HEK293 (cell line): ENCODE results near the gene DUS3L.
A peak's percentile ranks its signal among the peaks of the same experiment; 100 is the strongest.

Experiments used
- CTCF ChIA-PET: fragments of 350-600 bp; formaldehyde crosslinking; extraction: SDS; loops from one replicate; lab custom pipeline; 2021; ENCODE audit warnings: antibody characterized with exemption; lab: Yijun Ruan, JAX
- POLR2A ChIA-PET: fragments of 300-600 bp; formaldehyde crosslinking; extraction: SDS; loops from one replicate; lab custom pipeline; 2020; ENCODE audit warnings: antibody characterized with exemption, inconsistent platforms; lab: Yijun Ruan, JAX
- H3K27ac ChIP-seq: fragments of 200-500 bp; sonication (Bioruptor generic); 2 replicates; pipeline ENCODE4 v1.5.1; 2014; ENCODE audit warnings: low read depth, low read length, control low read depth, inconsistent platforms; ENCODE audit errors: extremely low read depth
- H3K36me3 ChIP-seq, 2 experiments: fragments of 200-500 bp in 1 of 2; sonication (Bioruptor generic) in 1 of 2; 1 replicate in 1 of 2; 2 replicates in 1 of 2; pipeline ENCODE4 v1.5.1; 2014 to 2017; ENCODE audit warnings: inconsistent platforms in 2 of 2, low read length in 2 of 2; ENCODE audit not compliant: control insufficient read depth in 2 of 2, insufficient read depth in 1 of 2
- H3K4me1 ChIP-seq: fragments of 200-500 bp; sonication (Bioruptor generic); 2 replicates; pipeline ENCODE4 v1.5.1; 2014; ENCODE audit warnings: mild to moderate bottlenecking, low read length, inconsistent platforms; ENCODE audit not compliant: control insufficient read depth, insufficient read depth
- H3K4me3 ChIP-seq: 2 replicates; pipeline ENCODE4 v1.5.1; 2011; ENCODE audit warnings: low read depth, mild to moderate bottlenecking, control low read depth, low read length, moderate library complexity
- H3K9me3 ChIP-seq: fragments of 200-500 bp; sonication (Bioruptor generic); 2 replicates; pipeline ENCODE4 v1.5.1; 2014; ENCODE audit warnings: low read depth, low read length, inconsistent platforms; ENCODE audit not compliant: control insufficient read depth, insufficient read depth
- EGR2 ChIP-seq: fragments of 450-650 bp; formaldehyde crosslinking; IDR thresholded peaks from 2 replicates; pipeline ENCODE4 v1.5.1; 2016; ENCODE audit warnings: low read depth, missing biosample characterization, missing genetic modification characterization
- GFI1B ChIP-seq: fragments of 450-650 bp; formaldehyde crosslinking; IDR thresholded peaks from 2 replicates; pipeline ENCODE4 v1.5.1; 2016; ENCODE audit warnings: missing biosample characterization, missing genetic modification characterization
- KLF7 ChIP-seq: fragments of 450-650 bp; formaldehyde crosslinking; IDR thresholded peaks from 2 replicates; pipeline ENCODE4 v1.5.1; 2016; ENCODE audit warnings: missing biosample characterization, missing genetic modification characterization, borderline replicate concordance
- PBX3 ChIP-seq: sonication (generic); formaldehyde crosslinking; IDR thresholded peaks from 2 replicates; pipeline ENCODE4 v1.8.1; 2022; ENCODE audit warnings: mild to moderate bottlenecking, moderate library complexity, missing genetic modification reagents
- PRDM4 ChIP-seq: fragments of 450-650 bp; formaldehyde crosslinking; IDR thresholded peaks from 2 replicates; pipeline ENCODE4 v1.5.1; 2017; ENCODE audit warnings: missing biosample characterization, missing genetic modification characterization
- REST ChIP-seq: fragments of 450-650 bp; formaldehyde crosslinking; IDR thresholded peaks from 2 replicates; pipeline ENCODE4 v1.5.1; 2016; ENCODE audit warnings: missing biosample characterization, missing genetic modification characterization
- WT1 ChIP-seq: fragments of 450-650 bp; formaldehyde crosslinking; IDR thresholded peaks from 2 replicates; pipeline ENCODE4 v1.5.1; 2016; ENCODE audit warnings: missing biosample characterization, missing genetic modification characterization
- ZFP69B ChIP-seq: fragments of 450-650 bp; formaldehyde crosslinking; IDR thresholded peaks from 2 replicates; pipeline ENCODE4 v1.5.1; 2016; ENCODE audit warnings: missing biosample characterization, missing genetic modification characterization
- ZNF121 ChIP-seq: fragments of 450-650 bp; formaldehyde crosslinking; IDR thresholded peaks from 2 replicates; pipeline ENCODE4 v1.5.1; 2016; ENCODE audit warnings: missing biosample characterization, missing genetic modification characterization
- ZNF155 ChIP-seq: fragments of 450-650 bp; formaldehyde crosslinking; IDR thresholded peaks from 2 replicates; pipeline ENCODE4 v1.5.1; 2016; ENCODE audit warnings: missing biosample characterization, missing genetic modification characterization
- ZNF274 ChIP-seq, 2 experiments: fragments of 200-500 bp in 1 of 2; fragments of 450-650 bp in 1 of 2; sonication (Bioruptor generic) in 1 of 2; formaldehyde crosslinking in 1 of 2; IDR thresholded peaks; 2 replicates each; pipeline versions ENCODE4 v1.5.1 to v1.6.1; 2014 to 2016; ENCODE audit warnings: borderline replicate concordance in 1 of 2, inconsistent platforms in 1 of 2, low read length in 1 of 2, missing biosample characterization in 1 of 2, missing genetic modification characterization in 1 of 2
- ZNF324 ChIP-seq: fragments of 450-650 bp; formaldehyde crosslinking; IDR thresholded peaks from 2 replicates; pipeline ENCODE4 v1.5.1; 2016; ENCODE audit warnings: missing biosample characterization, missing genetic modification characterization
- ZNF37A ChIP-seq: fragments of 450-650 bp; IDR thresholded peaks from 2 replicates; pipeline ENCODE4 v1.5.1; 2018; ENCODE audit warnings: missing biosample characterization, missing genetic modification characterization
- ZNF391 ChIP-seq: fragments of 450-650 bp; formaldehyde crosslinking; IDR thresholded peaks from 2 replicates; pipeline ENCODE4 v1.5.1; 2016; ENCODE audit warnings: low read depth, missing biosample characterization, missing genetic modification characterization, borderline replicate concordance
- ZNF426 ChIP-seq: fragments of 450-650 bp; formaldehyde crosslinking; IDR thresholded peaks from 2 replicates; pipeline ENCODE4 v1.5.1; 2017; ENCODE audit warnings: missing biosample characterization, missing genetic modification characterization, mild to moderate bottlenecking, inconsistent platforms, moderate library complexity
- ZNF580 ChIP-seq: fragments of 450-650 bp; formaldehyde crosslinking; IDR thresholded peaks from 2 replicates; pipeline ENCODE4 v1.5.1; 2016; ENCODE audit warnings: missing biosample characterization, missing genetic modification characterization
- ZNF623 ChIP-seq: fragments of 450-650 bp; formaldehyde crosslinking; IDR thresholded peaks from 2 replicates; pipeline ENCODE4 v1.5.1; 2016; ENCODE audit warnings: missing biosample characterization, missing genetic modification characterization
- ZNF660 ChIP-seq: fragments of 450-650 bp; IDR thresholded peaks from 2 replicates; pipeline ENCODE4 v1.5.1; 2018; ENCODE audit warnings: missing biosample characterization, mild to moderate bottlenecking, missing genetic modification characterization
- ZNF704 ChIP-seq: fragments of 450-650 bp; formaldehyde crosslinking; IDR thresholded peaks from 2 replicates; pipeline ENCODE4 v1.5.1; 2016; ENCODE audit warnings: missing biosample characterization, missing genetic modification characterization
- ZNF707 ChIP-seq: fragments of 450-650 bp; formaldehyde crosslinking; IDR thresholded peaks from 2 replicates; pipeline ENCODE4 v1.5.1; 2016; ENCODE audit warnings: missing biosample characterization, missing genetic modification characterization
- ZSCAN30 ChIP-seq: fragments of 450-650 bp; IDR thresholded peaks from 2 replicates; pipeline ENCODE4 v1.5.1; 2018; ENCODE audit warnings: missing biosample characterization, mild to moderate bottlenecking, missing genetic modification characterization, moderate library complexity
- TF ChIP-seq, protein P1 (sequence below): fragments of 450-650 bp; formaldehyde crosslinking; IDR thresholded peaks from 2 replicates; pipeline ENCODE4 v1.5.1; 2016; ENCODE audit warnings: missing biosample characterization, missing genetic modification characterization
- TF ChIP-seq, protein P2 (sequence below): fragments of 450-650 bp; formaldehyde crosslinking; IDR thresholded peaks from 2 replicates; pipeline ENCODE4 v1.5.1; 2016; ENCODE audit warnings: missing biosample characterization, missing genetic modification characterization

DUS3L gene

GRCh38 chr19:5827891-5828660 is 37.1 kb upstream of the DUS3L start:
- Histone ChIP-seq H3K36me3 (no peaks in the 10 kb centered on the region), H3K27ac (peak overlapping the region; percentile 59; the same call in 1 of the 2 replicates), H3K4me3 (peak overlapping the region; percentile 34), H3K4me1 (peaks cover 6% of the 10 kb centered on the region), H3K9me3 (no peaks in the 10 kb centered on the region)
- CTCF ChIA-PET = interaction anchor here (0.6 to 3.2 kb wide), 9 partner anchors 13 to 912 kb away, joined by 3 to 27 read pairs (median 4); partner anchors contain the start of gene NRTN
- POLR2A ChIA-PET = interaction anchor here (0.5 to 2.6 kb wide), 15 partner anchors 11 to 543 kb away, joined by 3 to 35 read pairs (median 3); partner anchors contain the start of genes FUT6, NDUFA11, NRTN and RANBP3
- TF ChIP-seq PBX3 (CRISPR knock-in tag) = 0 out of 2 replicates have a peak, but pooled peaks have one; percentile 60
- TF ChIP-seq, protein P1, sequence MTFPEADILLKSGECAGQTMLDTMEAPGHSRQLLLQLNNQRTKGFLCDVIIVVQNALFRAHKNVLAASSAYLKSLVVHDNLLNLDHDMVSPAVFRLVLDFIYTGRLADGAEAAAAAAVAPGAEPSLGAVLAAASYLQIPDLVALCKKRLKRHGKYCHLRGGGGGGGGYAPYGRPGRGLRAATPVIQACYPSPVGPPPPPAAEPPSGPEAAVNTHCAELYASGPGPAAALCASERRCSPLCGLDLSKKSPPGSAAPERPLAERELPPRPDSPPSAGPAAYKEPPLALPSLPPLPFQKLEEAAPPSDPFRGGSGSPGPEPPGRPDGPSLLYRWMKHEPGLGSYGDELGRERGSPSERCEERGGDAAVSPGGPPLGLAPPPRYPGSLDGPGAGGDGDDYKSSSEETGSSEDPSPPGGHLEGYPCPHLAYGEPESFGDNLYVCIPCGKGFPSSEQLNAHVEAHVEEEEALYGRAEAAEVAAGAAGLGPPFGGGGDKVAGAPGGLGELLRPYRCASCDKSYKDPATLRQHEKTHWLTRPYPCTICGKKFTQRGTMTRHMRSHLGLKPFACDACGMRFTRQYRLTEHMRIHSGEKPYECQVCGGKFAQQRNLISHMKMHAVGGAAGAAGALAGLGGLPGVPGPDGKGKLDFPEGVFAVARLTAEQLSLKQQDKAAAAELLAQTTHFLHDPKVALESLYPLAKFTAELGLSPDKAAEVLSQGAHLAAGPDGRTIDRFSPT (tag by site-specific recombination) = peak; percentile 92
- no peak for TF ChIP-seq ZNF37A (tag by site-specific recombination)
- TF ChIP-seq EGR2 = peak; percentile 72
- 0 out of 2 replicates have a peak, but pooled peaks have one; percentile 19 for TF ChIP-seq ZNF623
- no peak for TF ChIP-seq KLF7
- TF ChIP-seq ZNF121 (tag by site-specific recombination) = peak; percentile 72
- no peak for TF ChIP-seq ZNF155
- TF ChIP-seq GFI1B = no peak
- TF ChIP-seq ZNF660 (tag by site-specific recombination) = no peak; the same call in 1 of the 2 replicates
- TF ChIP-seq ZNF704 (tag by site-specific recombination) = no peak
- peak; percentile 92 for TF ChIP-seq ZFP69B (tag by site-specific recombination)
- peak; percentile 61 for TF ChIP-seq WT1 (tag by site-specific recombination)
- TF ChIP-seq, protein P2, sequence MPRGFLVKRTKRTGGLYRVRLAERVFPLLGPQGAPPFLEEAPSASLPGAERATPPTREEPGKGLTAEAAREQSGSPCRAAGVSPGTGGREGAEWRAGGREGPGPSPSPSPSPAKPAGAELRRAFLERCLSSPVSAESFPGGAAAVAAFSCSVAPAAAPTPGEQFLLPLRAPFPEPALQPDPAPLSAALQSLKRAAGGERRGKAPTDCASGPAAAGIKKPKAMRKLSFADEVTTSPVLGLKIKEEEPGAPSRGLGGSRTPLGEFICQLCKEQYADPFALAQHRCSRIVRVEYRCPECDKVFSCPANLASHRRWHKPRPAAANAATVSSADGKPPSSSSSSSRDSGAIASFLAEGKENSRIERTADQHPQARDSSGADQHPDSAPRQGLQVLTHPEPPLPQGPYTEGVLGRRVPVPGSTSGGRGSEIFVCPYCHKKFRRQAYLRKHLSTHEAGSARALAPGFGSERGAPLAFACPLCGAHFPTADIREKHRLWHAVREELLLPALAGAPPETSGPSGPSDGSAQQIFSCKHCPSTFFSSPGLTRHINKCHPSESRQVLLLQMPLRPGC (tag by site-specific recombination) = peak; percentile 40; the same call in 1 of the 2 replicates
- TF ChIP-seq ZNF707 = no peak
- no peak for TF ChIP-seq PRDM4
- TF ChIP-seq ZNF391 (tag by site-specific recombination) = peak; percentile 93; the same call in 1 of the 2 replicates
- no peak for TF ChIP-seq ZNF274 (IDR thresholded peaks at IDR 0.05; ENCODE audit: low read length)
- TF ChIP-seq ZNF274 (tag by site-specific recombination; IDR thresholded peaks at IDR 0.05; ENCODE audit: borderline replicate concordance) = no peak
- TF ChIP-seq ZNF426 (tag by site-specific recombination) = no peak
- peak; percentile 73; the same call in 1 of the 2 replicates for TF ChIP-seq ZNF580
- peak; percentile 55 for TF ChIP-seq REST (tag by site-specific recombination)
- peak; percentile 90 for TF ChIP-seq ZNF324 (tag by site-specific recombination)
- TF ChIP-seq ZSCAN30 (tag by site-specific recombination) = no peak
